H1 (cell line): ENCODE results near the gene CYP11A1. TPM values are rescaled to one million over a fixed set of nuclear protein-coding genes. Genes with fewer than 3 reads are reported as not detected.

Experiments used
- BCL11A ChIP-seq, 2 experiments: IDR thresholded peaks; one replicate each; pipeline ENCODE4 v1.6.1; 2011; ENCODE audit warnings: low read depth in 2 of 2, low read length in 2 of 2, mild to moderate bottlenecking in 2 of 2
- CBX8 ChIP-seq: fragments of 300-800, 300-1000 bp; sonication (generic); IDR thresholded peaks from 2 replicates; pipeline ENCODE4 v1.7.1; 2016; ENCODE audit warnings: low read depth, low read length, borderline replicate concordance
- JUND ChIP-seq: IDR thresholded peaks from 2 replicates; pipeline ENCODE4 v1.6.1; 2011; ENCODE audit warnings: mild to moderate bottlenecking, improper control_type of control experiment, low read length
- NRF1 ChIP-seq: IDR thresholded peaks from 2 replicates; pipeline ENCODE4 v1.6.1; 2011; ENCODE audit warnings: mild to moderate bottlenecking, low read depth, low read length, improper control_type of control experiment
- PHF8 ChIP-seq: fragments of 200-600 bp; sonication (generic); conservative IDR thresholded peaks from 2 replicates; pipeline ENCODE4 v1.7.1; 2012; ENCODE audit warnings: low read depth, mild to moderate bottlenecking, inconsistent platforms, low read length, moderate library complexity
- SUZ12 ChIP-seq: fragments of 200-600 bp; sonication (generic); IDR thresholded peaks from 2 replicates; pipeline ENCODE4 v1.6.1; 2012; ENCODE audit warnings: mild to moderate bottlenecking, inconsistent platforms, low read length, moderate library complexity, mixed read lengths
- polyA plus RNA-seq, 7 experiments: library from polyadenylated mRNA; depleted of rRNA in 3 of 7; stranded (reverse) in 5 of 7; unstranded in 2 of 7; fragments of >200 nt in 5 of 7; fragments of 200-250 nt in 2 of 7; gene quantifications; 1 replicate in 5 of 7; 2 replicates in 1 of 7; 4 replicates in 1 of 7; pipeline versions ENCODE4 v1.2.1 to v1.2.3, GENCODE V29; 2011 to 2013; ENCODE audit warnings: missing spikeins in 2 of 7, mixed read lengths in 2 of 7
- total RNA-seq: library from RNA; stranded (reverse); fragmentation: NEBNext Ultra II Directional; extraction: Animal tissue kit (Norgen Biotek cat#: 25700); gene quantifications from 2 replicates; pipeline ENCODE4 v1.2.1, GENCODE V29; 2021

The CYP11A1 gene
- total and polyA plus RNA-seq, 2 of the 8 experiments (the other 6 are each of a cell fraction or from before 2014, with no cell fraction given), result 1.9 to 7.2 TPM

- no peak for TF ChIP-seq SUZ12
- no peak for TF ChIP-seq JUND
- no peak for TF ChIP-seq NRF1
- TF ChIP-seq PHF8, result no peak
- TF ChIP-seq BCL11A (IDR thresholded peaks at IDR 0.05; ENCODE audit: low read depth in 2 of 2, low read length in 2 of 2), result no peak
- no peak for TF ChIP-seq CBX8
Observed at GRCh38 chr15:74367296-74367854, at the start of gene CYP11A1 (continued).
